GM21447 (cell line): ENCODE measurements around the gene PLIN5.

Source experiments
- ATAC-seq: cut with Tn5 transposase; IDR thresholded peaks from one replicate; pipeline ENCODE4 v1.9.1; 2021; ENCODE audit not compliant: unreplicated experiment

The PLIN5 gene

GRCh38 chr19:4493104-4493928 is 41.7 kb downstream of the PLIN5 start:
- ATAC-seq, result no peak

- ATAC-seq, result no peak
Measured at GRCh38 chr19:4492337-4493103, 42.5 kb downstream of the PLIN5 start.

- no peak for ATAC-seq
Measured at GRCh38 chr19:4491446-4491845, 43.6 kb downstream of the PLIN5 start.

- no peak for ATAC-seq
Measured at GRCh38 chr19:4488496-4488895, 46.5 kb downstream of the PLIN5 start.

GRCh38 chr19:4487572-4487971 is 47.5 kb downstream of the PLIN5 start:
- no peak for ATAC-seq

DNA sequence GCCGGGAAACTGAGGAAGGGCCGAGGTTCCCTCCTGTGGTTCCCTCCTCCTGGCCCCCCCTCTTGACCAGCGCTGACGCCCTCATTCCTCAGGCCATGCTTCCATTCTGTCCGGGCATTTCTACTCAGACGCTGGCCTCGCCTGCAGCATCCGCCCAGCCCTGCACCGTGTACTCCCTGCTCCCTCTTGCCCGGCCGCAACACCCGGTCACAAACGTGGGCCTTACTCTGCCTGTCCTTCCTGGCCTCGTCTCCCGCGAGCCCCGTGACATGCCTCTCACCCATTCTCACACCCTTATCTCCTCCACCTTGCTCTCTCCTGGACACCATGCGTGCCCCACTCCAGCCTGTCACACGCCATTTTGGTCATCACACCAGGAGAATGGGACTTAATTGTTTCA is 51.6 kb downstream of the PLIN5 start:
- ATAC-seq, result no peak

DNA sequence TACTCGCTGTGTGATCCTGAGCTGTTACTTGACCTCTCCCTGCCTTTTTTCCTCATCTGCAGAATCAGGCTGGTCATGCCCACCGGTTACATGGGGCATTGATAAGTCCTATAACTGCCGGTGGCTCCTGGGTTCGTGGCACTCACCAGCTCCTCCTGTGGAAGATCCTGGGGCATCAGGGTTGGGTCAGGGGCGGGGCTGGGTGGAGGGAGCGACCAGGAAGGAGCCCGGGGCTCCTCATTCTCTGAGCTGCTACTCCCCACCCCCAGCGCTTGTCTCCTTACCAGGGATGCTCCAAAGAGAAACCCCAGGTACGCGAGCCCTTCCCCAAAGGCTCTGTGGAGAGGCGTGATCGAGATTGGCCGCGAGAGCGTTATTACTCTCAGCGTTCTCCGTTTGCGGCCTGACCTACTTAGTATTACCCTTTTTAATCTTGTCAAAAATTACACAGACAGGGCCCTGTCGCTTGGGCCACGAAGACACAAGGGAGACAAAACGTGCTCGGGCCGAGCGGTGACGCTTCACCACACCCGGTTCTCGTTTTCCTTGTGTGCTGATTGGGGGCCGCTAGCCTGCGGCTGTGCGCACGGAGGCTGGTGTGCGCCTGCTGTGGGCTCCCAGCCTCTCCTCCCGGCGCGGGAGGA is 52.2 kb downstream of the PLIN5 start:
- ATAC-seq, result no peak

- no peak for ATAC-seq
Measured at GRCh38 chr19:4477034-4477801, 57.8 kb downstream of the PLIN5 start.

GRCh38 chr19:4474514-4475022 is 60.5 kb downstream of the PLIN5 start:
- ATAC-seq, result no peak

DNA sequence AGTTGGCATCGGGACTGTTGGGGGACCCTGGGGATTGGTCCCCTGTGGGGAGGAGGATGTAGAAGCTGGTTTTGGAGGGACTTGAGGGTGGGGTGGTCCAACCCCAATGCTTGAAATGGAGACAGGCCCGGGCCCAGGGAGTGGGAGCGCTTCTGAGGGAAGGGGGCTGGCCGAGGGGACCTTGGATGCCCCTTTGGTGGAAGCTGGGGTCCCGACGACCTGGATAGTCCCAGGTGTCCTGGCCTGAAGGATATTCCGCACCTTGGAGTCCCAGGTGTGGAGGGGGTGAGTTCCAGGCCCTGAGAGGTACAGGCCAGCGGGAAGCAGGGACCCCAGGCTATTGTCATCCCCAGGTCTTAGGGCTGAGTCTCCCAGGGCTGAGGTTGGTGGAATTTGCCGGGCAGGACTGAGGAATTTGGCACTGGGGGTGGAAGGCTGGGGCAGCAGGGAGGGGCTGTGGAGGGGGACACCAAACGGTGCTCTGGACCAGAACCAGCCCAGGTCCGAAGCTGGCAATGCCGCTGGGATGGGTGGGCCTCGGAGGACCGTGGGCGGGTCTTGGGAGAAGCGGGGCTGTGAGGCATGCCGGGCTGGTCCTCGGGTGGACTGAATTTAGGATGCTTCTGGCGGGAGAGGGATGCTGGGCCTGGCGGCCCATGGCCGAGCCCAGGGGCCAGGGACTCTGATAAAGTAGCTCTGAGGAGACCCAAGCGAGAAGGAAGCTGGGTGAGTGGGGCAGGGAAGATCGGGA is 61.1 kb downstream of the PLIN5 start:
- ATAC-seq, result no peak

- ATAC-seq, result no peak
Measured at GRCh38 chr19:4473011-4473762, 61.8 kb downstream of the PLIN5 start.
